ENCODE results near the gene ARHGAP15. TPM values are rescaled to one million over a fixed set of nuclear protein-coding genes. Genes with fewer than 3 reads are reported as not detected.

The ARHGAP15 gene
- total RNA-seq, 2 donors from 2014 or later: 0.86 TPM; not detected in 1

DNA sequence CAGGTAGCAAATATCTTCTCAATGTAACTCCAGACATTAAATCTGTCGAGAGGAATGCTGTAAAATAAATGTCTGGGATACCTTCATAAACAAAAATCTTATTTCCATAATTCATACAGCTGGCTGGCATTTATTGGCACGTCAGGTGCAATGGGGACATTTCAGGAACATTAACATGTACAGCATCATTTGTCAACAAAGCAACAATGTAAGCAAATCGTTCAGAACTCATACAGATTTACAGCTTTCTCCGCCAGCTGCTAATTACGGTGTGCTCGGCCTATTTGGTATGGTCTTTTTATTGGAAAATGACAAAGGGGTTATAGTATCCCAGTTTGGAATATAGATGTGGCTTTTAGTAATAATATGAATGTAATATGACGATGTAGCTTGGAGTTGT lies 464.9 kb downstream of the ARHGAP15 start:
- Histone ChIP-seq H3K4me1 (ENCODE audit: control insufficient read depth, insufficient read depth, low read length) (no peaks in the 10 kb centered on the region), H3K36me3 (ENCODE audit: control insufficient read depth, insufficient read depth, low read length) (no peaks in the 10 kb centered on the region), H3K27me3 (ENCODE audit: control insufficient read depth, insufficient read depth, low read length, poor library complexity, severe bottlenecking) (no peaks in the 10 kb centered on the region), H3K9me3 (ENCODE audit: control insufficient read depth, low read length) (no peaks in the 10 kb centered on the region), H3K27ac (ENCODE audit: low read depth, low read length) (no peak overlapping the region), H3K9ac (ENCODE audit: extremely low read depth, low read length, poor library complexity, severe bottlenecking) (no peak overlapping the region), H3K4me3 (ENCODE audit: low read length) (no peak overlapping the region)
- no peaks in the 10 kb centered on the region for H3K36me3 Mint-ChIP-seq (ENCODE audit: low read depth)
- WGBS, 2 experiments (ENCODE audit: insufficient coverage in 1 of 2, insufficient read length in 1 of 2): 89 to 95% methylated on average over 1 to 7 of the region's 7 CpGs
- no peak overlapping the region for H3K27ac Mint-ChIP-seq
- H3K4me3 Mint-ChIP-seq: no peak overlapping the region
- H3K9me3 Mint-ChIP-seq: no peaks in the 10 kb centered on the region
- H3K27me3 Mint-ChIP-seq (ENCODE audit: insufficient read depth): no peaks in the 10 kb centered on the region
- peaks cover 9% of the 10 kb centered on the region for H3K4me1 Mint-ChIP-seq
- no peak for DNase-seq
- TF ChIP-seq CTCF (conservative IDR thresholded peaks at IDR 0.05): no peak

- H3K4me1 Mint-ChIP-seq: peaks cover 9% of the 10 kb centered on the region
- 0 to 50% methylated on average over 1 to 2 of the region's 2 CpGs for WGBS, 2 experiments (ENCODE audit: insufficient coverage in 1 of 2, insufficient read length in 1 of 2)
Observed at GRCh38 chr2:143594745-143595144, 465.5 kb downstream of the ARHGAP15 start.

DNA sequence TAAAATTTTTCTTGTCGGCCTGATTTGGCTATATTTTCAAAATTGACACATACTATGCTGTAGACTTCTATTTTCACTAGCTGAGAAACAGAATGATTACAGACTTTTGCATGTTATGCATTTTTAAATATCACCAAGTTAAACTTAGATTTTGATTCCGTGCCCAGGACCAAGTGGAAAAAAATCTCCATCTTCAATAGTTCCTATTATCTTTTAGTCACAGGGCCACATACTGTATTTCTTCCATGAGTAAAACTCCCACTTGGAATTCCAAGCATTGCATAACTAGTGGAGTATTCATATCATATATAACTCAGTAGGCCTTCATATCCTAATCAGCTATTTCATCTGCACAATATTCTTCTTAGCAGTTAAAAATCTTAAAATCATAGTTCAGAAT lies 470.9 kb downstream of the ARHGAP15 start:
- Mint-ChIP-seq H3K27me3 (ENCODE audit: insufficient read depth) (no peaks in the 10 kb centered on the region), H3K27ac (no peak overlapping the region)

More at GRCh38 chr2:143594745-143595144, 465.5 kb downstream of the ARHGAP15 start:
- Mint-ChIP-seq H3K36me3 (ENCODE audit: low read depth) (no peaks in the 10 kb centered on the region), H3K4me3 (no peak overlapping the region), H3K27me3 (ENCODE audit: insufficient read depth) (no peaks in the 10 kb centered on the region), H3K27ac (no peak overlapping the region), H3K9me3 (no peaks in the 10 kb centered on the region)
- H3K27me3 ChIP-seq (ENCODE audit: control insufficient read depth, insufficient read depth, low read length, poor library complexity, severe bottlenecking): no peaks in the 10 kb centered on the region
- no peak for DNase-seq
- no peak for TF ChIP-seq CTCF (conservative IDR thresholded peaks at IDR 0.05)
- no peak overlapping the region for H3K4me3 ChIP-seq (ENCODE audit: low read length)
- H3K9me3 ChIP-seq (ENCODE audit: control insufficient read depth, low read length): no peaks in the 10 kb centered on the region
- H3K27ac ChIP-seq (ENCODE audit: low read depth, low read length): no peak overlapping the region
- no peaks in the 10 kb centered on the region for H3K4me1 ChIP-seq (ENCODE audit: control insufficient read depth, insufficient read depth, low read length)
- H3K9ac ChIP-seq (ENCODE audit: extremely low read depth, low read length, poor library complexity, severe bottlenecking): no peak overlapping the region
- no peaks in the 10 kb centered on the region for H3K36me3 ChIP-seq (ENCODE audit: control insufficient read depth, insufficient read depth, low read length)

More for the DNA sequence above, 470.9 kb downstream of the ARHGAP15 start:
- TF ChIP-seq CTCF (conservative IDR thresholded peaks at IDR 0.05): no peak
- 96 to 100% methylated on average over 1 to 2 of the region's 2 CpGs for WGBS, 2 experiments (ENCODE audit: insufficient coverage in 1 of 2, insufficient read length in 1 of 2)
- Mint-ChIP-seq H3K4me1 (peaks cover 42% of the 10 kb centered on the region), H3K36me3 (ENCODE audit: low read depth) (no peaks in the 10 kb centered on the region), H3K4me3 (no peak overlapping the region), H3K9me3 (no peaks in the 10 kb centered on the region)
- no peak overlapping the region for H3K27ac ChIP-seq (ENCODE audit: low read depth, low read length)
- no peak for DNase-seq
- no peak overlapping the region for H3K4me3 ChIP-seq (ENCODE audit: low read length)
- peaks cover 12% of the 10 kb centered on the region for H3K4me1 ChIP-seq (ENCODE audit: control insufficient read depth, insufficient read depth, low read length)
- no peaks in the 10 kb centered on the region for H3K9me3 ChIP-seq (ENCODE audit: control insufficient read depth, low read length)
- H3K36me3 ChIP-seq (ENCODE audit: control insufficient read depth, insufficient read depth, low read length): no peaks in the 10 kb centered on the region
- no peaks in the 10 kb centered on the region for H3K27me3 ChIP-seq (ENCODE audit: control insufficient read depth, insufficient read depth, low read length, poor library complexity, severe bottlenecking)
- no peak overlapping the region for H3K9ac ChIP-seq (ENCODE audit: extremely low read depth, low read length, poor library complexity, severe bottlenecking)
